ENCODE data around the gene SLC38A3. TPM values are rescaled to one million over a fixed set of nuclear protein-coding genes. Genes with fewer than 3 reads are reported as not detected.

The SLC38A3 gene
- total RNA-seq, 1 donor from 2014 or later, result 0.17 TPM

- Mint-ChIP-seq H3K36me3 (peaks cover 9% of the 10 kb centered on the region), H3K27me3 (ENCODE audit: insufficient read depth, low read depth) (peaks cover 4% of the 10 kb centered on the region), H3K9me3 (no peaks in the 10 kb centered on the region), H3K4me1 (peaks cover 15% of the 10 kb centered on the region), H3K27ac (no peak overlapping the region), H3K4me3 (no peak overlapping the region)
- H3F3A ChIP-seq (ENCODE audit: low read depth), result peaks cover 6% of the 10 kb centered on the region
- H3K9me3 ChIP-seq (ENCODE audit: low read depth), result no peaks in the 10 kb centered on the region
- no peak for DNase-seq (ENCODE audit: low spot score)
- H3K4me3 ChIP-seq, result no peak overlapping the region
- H3K9ac ChIP-seq, result no peak overlapping the region
- no peak overlapping the region for H3K27ac ChIP-seq
- peaks cover under 1% of the 10 kb centered on the region for H3K27me3 ChIP-seq
- no peaks in the 10 kb centered on the region for H4K20me1 ChIP-seq (ENCODE audit: low read depth)
- H2AFZ ChIP-seq (replicated peaks), result no peak overlapping the region
- TF ChIP-seq EZH2phosphoT487 (IDR thresholded peaks at IDR 0.05), result no peak
- no peak for TF ChIP-seq CTCF (IDR thresholded peaks at IDR 0.05)
- no peak for TF ChIP-seq EZH2 (IDR thresholded peaks at IDR 0.05)
- peaks cover 6% of the 10 kb centered on the region for H3K4me1 ChIP-seq
- no peaks in the 10 kb centered on the region for H3K79me2 ChIP-seq (ENCODE audit: low read depth)
- no peak overlapping the region for H3K4me2 ChIP-seq
- H3K36me3 ChIP-seq, result no peaks in the 10 kb centered on the region
Observed at GRCh38 chr3:50187750-50188149, 17.3 kb upstream of the SLC38A3 start.

GRCh38 chr3:50189274-50189673 is 15.8 kb upstream of the SLC38A3 start:
- Mint-ChIP-seq H3K36me3 (peaks cover under 1% of the 10 kb centered on the region), H3K4me3 (no peak overlapping the region), H3K9me3 (no peaks in the 10 kb centered on the region), H3K27me3 (ENCODE audit: insufficient read depth, low read depth) (peaks cover 4% of the 10 kb centered on the region), H3K4me1 (peaks cover 9% of the 10 kb centered on the region), H3K27ac (no peak overlapping the region)
- no peaks in the 10 kb centered on the region for H3K36me3 ChIP-seq
- peaks cover 16% of the 10 kb centered on the region for H3K27me3 ChIP-seq
- TF ChIP-seq CTCF (IDR thresholded peaks at IDR 0.05) (peak; percentile 85), EZH2phosphoT487 (IDR thresholded peaks at IDR 0.05) (no peak)
- H3K79me2 ChIP-seq (ENCODE audit: low read depth), result no peaks in the 10 kb centered on the region
- H3K4me1 ChIP-seq, result peaks cover 6% of the 10 kb centered on the region
- H4K20me1 ChIP-seq (ENCODE audit: low read depth), result no peaks in the 10 kb centered on the region
- peaks cover 6% of the 10 kb centered on the region for H3F3A ChIP-seq (ENCODE audit: low read depth)
- H3K9me3 ChIP-seq (ENCODE audit: low read depth), result no peaks in the 10 kb centered on the region
- peak; percentile 89 for DNase-seq (ENCODE audit: low spot score)
- H3K4me2 ChIP-seq, result no peak overlapping the region
- H3K9ac ChIP-seq, result no peak overlapping the region
- no peak overlapping the region for H3K27ac ChIP-seq
- H3K4me3 ChIP-seq, result no peak overlapping the region
- no peak overlapping the region for H2AFZ ChIP-seq (replicated peaks)

- TF ChIP-seq EZH2 (IDR thresholded peaks at IDR 0.05), result no peak
- TF ChIP-seq EZH2phosphoT487 (IDR thresholded peaks at IDR 0.05), result no peak
- no peak for TF ChIP-seq CTCF (IDR thresholded peaks at IDR 0.05)
- no peaks in the 10 kb centered on the region for H3K9me3 Mint-ChIP-seq
- Histone ChIP-seq H3K79me2 (ENCODE audit: low read depth) (no peaks in the 10 kb centered on the region), H3K9me3 (ENCODE audit: low read depth) (no peaks in the 10 kb centered on the region), H3K27ac (no peak overlapping the region), H3K4me3 (no peak overlapping the region), H3K4me2 (no peak overlapping the region), H4K20me1 (ENCODE audit: low read depth) (no peaks in the 10 kb centered on the region), H3K27me3 (peaks cover 23% of the 10 kb centered on the region), H2AFZ (replicated peaks) (no peak overlapping the region), H3K9ac (no peak overlapping the region), H3K4me1 (peaks cover 6% of the 10 kb centered on the region), H3K36me3 (no peaks in the 10 kb centered on the region), H3F3A (ENCODE audit: low read depth) (peaks cover 6% of the 10 kb centered on the region)
- no peak overlapping the region for H3K27ac Mint-ChIP-seq
- peaks cover 9% of the 10 kb centered on the region for H3K4me1 Mint-ChIP-seq
- H3K4me3 Mint-ChIP-seq, result no peak overlapping the region
- peaks cover 6% of the 10 kb centered on the region for H3K27me3 Mint-ChIP-seq (ENCODE audit: insufficient read depth, low read depth)
- no peaks in the 10 kb centered on the region for H3K36me3 Mint-ChIP-seq
- no peak for DNase-seq (ENCODE audit: low spot score)
Observed at GRCh38 chr3:50189989-50190388, 15.1 kb upstream of the SLC38A3 start.

Data from neural progenitor cell (in vitro differentiated cells).